MM.1S (cell line): ENCODE measurements around the gene COL27A1.

ENCODE experiments used
- DNase-seq: peaks from one replicate; pipeline ENCODE4 v3.0.0-alpha.2; 2015
- H2AFZ ChIP-seq: fragments of 300-600 bp; sonication (generic); 2 replicates; pipeline ENCODE4 v1.6.0; 2016; ENCODE audit warnings: antibody characterized with exemption, low read length
- H3F3A ChIP-seq: fragments of 300-600 bp; sonication (generic); 2 replicates; pipeline ENCODE4 v1.6.1; 2016; ENCODE audit warnings: mild to moderate bottlenecking, antibody characterized with exemption, low read length, moderate library complexity, mixed read lengths; ENCODE audit not compliant: insufficient read depth
- H3K27ac ChIP-seq: fragments of 300-600 bp; sonication (generic); 2 replicates; pipeline ENCODE4 v1.5.1; 2016; ENCODE audit warnings: mild to moderate bottlenecking, low read length
- H3K27me3 ChIP-seq: fragments of 300-600 bp; sonication (generic); replicated peaks from 2 replicates; pipeline ENCODE4 v1.6.0; 2016; ENCODE audit warnings: low read length; ENCODE audit not compliant: insufficient read depth
- H3K36me3 ChIP-seq: fragments of 300-600 bp; sonication (generic); replicated peaks from 2 replicates; pipeline ENCODE4 v1.6.1; 2016; ENCODE audit warnings: mild to moderate bottlenecking, low read length, mixed read lengths; ENCODE audit not compliant: insufficient read depth
- H3K4me1 ChIP-seq: fragments of 300-600 bp; sonication (generic); 2 replicates; pipeline ENCODE4 v1.6.1; 2016; ENCODE audit warnings: low read length, mixed read lengths
- H3K4me2 ChIP-seq: fragments of 300-600 bp; sonication (generic); 2 replicates; pipeline ENCODE4 v1.6.0; 2016; ENCODE audit warnings: low read depth, low read length
- H3K4me3 ChIP-seq: fragments of 300-600 bp; sonication (generic); 2 replicates; pipeline ENCODE4 v1.5.1; 2016; ENCODE audit warnings: low read length, mixed read lengths
- H3K79me2 ChIP-seq: fragments of 300-600 bp; sonication (generic); 2 replicates; pipeline ENCODE4 v1.6.1; 2016; ENCODE audit warnings: mixed run types, low read length, mixed read lengths
- H3K9ac ChIP-seq: fragments of 300-600 bp; sonication (generic); 2 replicates; pipeline ENCODE4 v1.6.1; 2016; ENCODE audit warnings: low read length, mixed read lengths
- H3K9me2 ChIP-seq: fragments of 300-600 bp; sonication (generic); replicated peaks from 2 replicates; pipeline ENCODE4 v1.6.1; 2016; ENCODE audit warnings: mild to moderate bottlenecking, low read length, mixed read lengths; ENCODE audit not compliant: insufficient read depth
- H3K9me3 ChIP-seq: fragments of 300-600 bp; sonication (generic); replicated peaks from 2 replicates; pipeline ENCODE4 v1.6.1; 2016; ENCODE audit warnings: mild to moderate bottlenecking, low read length, mixed read lengths; ENCODE audit not compliant: insufficient read depth
- H4K20me1 ChIP-seq: fragments of 300-600 bp; sonication (generic); 2 replicates; pipeline ENCODE4 v1.6.1; 2016; ENCODE audit warnings: mild to moderate bottlenecking, low read length, moderate library complexity, mixed read lengths; ENCODE audit not compliant: insufficient read depth
- EZH2 ChIP-seq: fragments of 300-600 bp; sonication (generic); optimal IDR thresholded peaks from 2 replicates; pipeline ENCODE3; 2017; ENCODE audit warnings: low read depth, mild to moderate bottlenecking, antibody characterized with exemption, low read length, mixed read lengths
- EZH2phosphoT487 ChIP-seq: fragments of 300-600 bp; sonication (generic); IDR thresholded peaks from 2 replicates; pipeline ENCODE4 v1.6.1; 2018; ENCODE audit warnings: antibody characterized with exemption, low read length
- TF ChIP-seq, protein P1 (sequence below): fragments of 300-600 bp; sonication (generic); IDR thresholded peaks from 2 replicates; pipeline ENCODE4 v1.5.1; 2016; ENCODE audit warnings: antibody characterized with exemption, low read length, mixed read lengths

Gene COL27A1

GRCh38 chr9:114307899-114308267 is 152.5 kb downstream of the COL27A1 start:
- no peak for DNase-seq
- Histone ChIP-seq H3K4me1 (no peaks in the 10 kb centered on the region), H3K4me3 (no peak overlapping the region), H2AFZ (no peak overlapping the region), H4K20me1 (no peaks in the 10 kb centered on the region), H3F3A (no peaks in the 10 kb centered on the region), H3K9me3 (no peaks in the 10 kb centered on the region), H3K36me3 (no peaks in the 10 kb centered on the region), H3K9ac (no peak overlapping the region), H3K27me3 (no peaks in the 10 kb centered on the region), H3K79me2 (no peaks in the 10 kb centered on the region), H3K9me2 (no peaks in the 10 kb centered on the region), H3K4me2 (no peak overlapping the region), H3K27ac (no peak overlapping the region)
- TF ChIP-seq EZH2phosphoT487 = no peak
- TF ChIP-seq EZH2 = no peak
- TF ChIP-seq, protein P1, sequence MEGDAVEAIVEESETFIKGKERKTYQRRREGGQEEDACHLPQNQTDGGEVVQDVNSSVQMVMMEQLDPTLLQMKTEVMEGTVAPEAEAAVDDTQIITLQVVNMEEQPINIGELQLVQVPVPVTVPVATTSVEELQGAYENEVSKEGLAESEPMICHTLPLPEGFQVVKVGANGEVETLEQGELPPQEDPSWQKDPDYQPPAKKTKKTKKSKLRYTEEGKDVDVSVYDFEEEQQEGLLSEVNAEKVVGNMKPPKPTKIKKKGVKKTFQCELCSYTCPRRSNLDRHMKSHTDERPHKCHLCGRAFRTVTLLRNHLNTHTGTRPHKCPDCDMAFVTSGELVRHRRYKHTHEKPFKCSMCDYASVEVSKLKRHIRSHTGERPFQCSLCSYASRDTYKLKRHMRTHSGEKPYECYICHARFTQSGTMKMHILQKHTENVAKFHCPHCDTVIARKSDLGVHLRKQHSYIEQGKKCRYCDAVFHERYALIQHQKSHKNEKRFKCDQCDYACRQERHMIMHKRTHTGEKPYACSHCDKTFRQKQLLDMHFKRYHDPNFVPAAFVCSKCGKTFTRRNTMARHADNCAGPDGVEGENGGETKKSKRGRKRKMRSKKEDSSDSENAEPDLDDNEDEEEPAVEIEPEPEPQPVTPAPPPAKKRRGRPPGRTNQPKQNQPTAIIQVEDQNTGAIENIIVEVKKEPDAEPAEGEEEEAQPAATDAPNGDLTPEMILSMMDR = no peak

GRCh38 chr9:114308361-114308950 is 153.1 kb downstream of the COL27A1 start:
- H3F3A ChIP-seq = no peaks in the 10 kb centered on the region
- H3K9me2 ChIP-seq = no peaks in the 10 kb centered on the region
- H4K20me1 ChIP-seq = no peaks in the 10 kb centered on the region
- no peaks in the 10 kb centered on the region for H3K4me1 ChIP-seq
- H3K36me3 ChIP-seq = no peaks in the 10 kb centered on the region
- DNase-seq = no peak
- TF ChIP-seq EZH2phosphoT487 (no peak), EZH2 (no peak)
- TF ChIP-seq, protein P1 = no peak
- no peaks in the 10 kb centered on the region for H3K9me3 ChIP-seq
- H3K79me2 ChIP-seq = no peaks in the 10 kb centered on the region
- H3K4me3 ChIP-seq = no peak overlapping the region
- no peak overlapping the region for H3K9ac ChIP-seq
- no peak overlapping the region for H2AFZ ChIP-seq
- H3K4me2 ChIP-seq = no peak overlapping the region
- H3K27me3 ChIP-seq = no peaks in the 10 kb centered on the region
- no peak overlapping the region for H3K27ac ChIP-seq

GRCh38 chr9:114309096-114309495 is 153.8 kb downstream of the COL27A1 start:
- Histone ChIP-seq H3K9me3 (no peaks in the 10 kb centered on the region), H3K4me2 (no peak overlapping the region), H4K20me1 (no peaks in the 10 kb centered on the region), H3F3A (no peaks in the 10 kb centered on the region), H3K4me3 (no peak overlapping the region), H3K9me2 (no peaks in the 10 kb centered on the region), H3K27ac (no peak overlapping the region), H3K36me3 (no peaks in the 10 kb centered on the region), H3K9ac (no peak overlapping the region), H3K4me1 (no peaks in the 10 kb centered on the region), H2AFZ (no peak overlapping the region), H3K79me2 (no peaks in the 10 kb centered on the region), H3K27me3 (no peaks in the 10 kb centered on the region)
- no peak for DNase-seq
- TF ChIP-seq EZH2 (no peak), EZH2phosphoT487 (no peak)
- TF ChIP-seq, protein P1 = no peak
